ENCODE data around the gene UTS2B.

The UTS2B gene

DNA sequence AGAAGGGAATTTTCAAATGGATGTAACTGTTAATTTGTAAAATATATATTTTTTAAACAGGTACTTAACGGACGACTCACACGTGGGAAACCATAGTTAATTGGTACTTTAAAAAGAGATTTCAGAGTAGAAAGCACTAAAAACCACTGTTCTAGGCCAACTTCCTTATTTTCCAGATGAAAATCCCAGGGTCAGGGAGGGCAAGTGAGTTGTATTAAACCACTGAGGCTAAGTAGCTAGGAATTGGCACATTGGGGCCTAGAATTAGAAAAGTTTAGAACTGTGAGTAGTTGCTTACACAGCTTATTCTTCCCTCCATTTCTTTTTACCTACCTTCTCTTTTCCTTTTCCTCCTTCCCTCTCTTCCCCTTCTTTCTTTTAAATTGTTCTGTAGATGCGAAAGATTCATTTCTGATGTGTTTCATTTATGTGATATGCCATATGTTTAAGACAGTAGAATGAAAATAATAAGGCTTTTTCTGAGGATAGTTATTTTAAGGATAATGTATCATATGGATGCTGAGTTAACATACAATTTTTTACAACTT is 4.1 kb upstream of the UTS2B start:
- no peak overlapping the region for H3K9ac ChIP-seq (ENCODE audit: insufficient read length, low read depth)
- H3K4me1 ChIP-seq (ENCODE audit: insufficient read depth, insufficient read length): no peaks in the 10 kb centered on the region
- no peak for DNase-seq (ENCODE audit: low read depth, low spot score)
- no peaks in the 10 kb centered on the region for H3K36me3 ChIP-seq (ENCODE audit: insufficient read depth, insufficient read length, low read length)
- no peak for TF ChIP-seq YY1 (IDR thresholded peaks at IDR 0.05; ENCODE audit: insufficient read depth, insufficient read length)
- no peak for TF ChIP-seq ZNF274 (IDR thresholded peaks at IDR 0.05; ENCODE audit: low read depth, low read length)
- no peak for TF ChIP-seq SUZ12 (IDR thresholded peaks at IDR 0.05; ENCODE audit: extremely low read depth, insufficient read depth, insufficient read length)
- no peak overlapping the region for H3K4me3 ChIP-seq (ENCODE audit: insufficient read length, low read depth)
- H3K9me3 ChIP-seq (ENCODE audit: insufficient read depth, low read length): no peaks in the 10 kb centered on the region
- H3K27me3 ChIP-seq (ENCODE audit: insufficient read depth, insufficient read length): no peaks in the 10 kb centered on the region

GRCh38 chr3:191333298-191333880 is 3.1 kb upstream of the UTS2B start:
- Histone ChIP-seq H3K4me1 (ENCODE audit: insufficient read depth, insufficient read length) (no peaks in the 10 kb centered on the region), H3K36me3 (ENCODE audit: insufficient read depth, insufficient read length, low read length) (no peaks in the 10 kb centered on the region), H3K9me3 (ENCODE audit: insufficient read depth, low read length) (no peaks in the 10 kb centered on the region), H3K27me3 (ENCODE audit: insufficient read depth, insufficient read length) (peaks cover 6% of the 10 kb centered on the region), H3K4me3 (ENCODE audit: insufficient read length, low read depth) (no peak overlapping the region), H3K9ac (ENCODE audit: insufficient read length, low read depth) (no peak overlapping the region)
- no peak for DNase-seq (ENCODE audit: low read depth, low spot score)
- no peak for TF ChIP-seq ZNF274 (IDR thresholded peaks at IDR 0.05; ENCODE audit: low read depth, low read length)
- TF ChIP-seq YY1 (IDR thresholded peaks at IDR 0.05; ENCODE audit: insufficient read depth, insufficient read length): no peak
- TF ChIP-seq SUZ12 (IDR thresholded peaks at IDR 0.05; ENCODE audit: extremely low read depth, insufficient read depth, insufficient read length): no peak

DNA sequence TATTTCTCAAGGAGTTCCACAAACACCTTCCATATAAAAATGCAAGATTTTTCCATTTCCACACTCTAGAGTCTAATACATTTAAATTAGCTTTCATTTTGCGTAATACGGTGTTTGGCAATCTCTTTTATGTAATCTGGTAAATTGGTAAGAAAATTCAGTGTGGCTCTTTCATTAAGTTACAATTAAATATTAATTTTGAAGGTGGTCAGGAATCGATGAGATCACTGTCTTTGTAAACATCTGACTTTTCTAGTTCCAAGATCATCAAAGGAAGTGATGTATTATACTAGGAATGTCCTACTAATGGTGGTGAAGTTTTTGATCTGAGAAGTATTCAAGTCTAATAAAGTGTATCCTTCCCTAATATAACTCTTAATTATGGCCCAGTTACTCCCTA is 1.1 kb upstream of the UTS2B start:
- Histone ChIP-seq H3K27me3 (ENCODE audit: insufficient read depth, insufficient read length) (peaks cover 19% of the 10 kb centered on the region), H3K4me3 (ENCODE audit: insufficient read length, low read depth) (no peak overlapping the region), H3K36me3 (ENCODE audit: insufficient read depth, insufficient read length, low read length) (no peaks in the 10 kb centered on the region), H3K9me3 (ENCODE audit: insufficient read depth, low read length) (no peaks in the 10 kb centered on the region), H3K4me1 (ENCODE audit: insufficient read depth, insufficient read length) (no peaks in the 10 kb centered on the region), H3K9ac (ENCODE audit: insufficient read length, low read depth) (no peak overlapping the region)
- no peak for DNase-seq (ENCODE audit: low read depth, low spot score)
- TF ChIP-seq YY1 (IDR thresholded peaks at IDR 0.05; ENCODE audit: insufficient read depth, insufficient read length) (no peak), SUZ12 (IDR thresholded peaks at IDR 0.05; ENCODE audit: extremely low read depth, insufficient read depth, insufficient read length) (no peak), ZNF274 (IDR thresholded peaks at IDR 0.05; ENCODE audit: low read depth, low read length) (no peak)

DNA sequence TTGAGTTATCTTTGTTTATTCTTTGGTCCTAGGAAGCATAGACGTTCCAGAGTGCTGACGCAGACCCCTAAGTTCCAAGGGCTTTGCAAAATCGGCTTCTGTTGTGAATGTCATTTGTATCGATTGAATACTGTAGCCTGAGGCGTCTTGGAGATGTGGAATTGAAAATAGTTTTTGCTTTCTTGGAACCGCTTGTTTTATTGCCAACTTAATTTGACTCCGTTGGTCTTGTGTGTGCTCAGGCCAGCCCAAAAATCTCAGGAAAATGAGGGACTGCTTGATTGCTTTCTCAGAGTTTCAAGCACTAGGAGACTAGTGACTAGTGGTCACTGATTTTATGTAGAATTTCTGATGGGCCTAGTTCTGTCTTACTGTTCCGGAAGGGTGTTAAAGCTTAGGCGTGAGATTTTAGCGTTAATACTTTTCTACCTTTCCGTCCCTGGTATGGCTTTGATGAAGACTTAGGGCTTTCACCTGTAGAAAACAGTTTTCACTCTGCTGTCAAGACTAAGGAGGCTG is 263 bp upstream of the UTS2B start:
- Histone ChIP-seq H3K4me1 (ENCODE audit: insufficient read depth, insufficient read length) (no peaks in the 10 kb centered on the region), H3K27me3 (ENCODE audit: insufficient read depth, insufficient read length) (peaks cover 19% of the 10 kb centered on the region), H3K36me3 (ENCODE audit: insufficient read depth, insufficient read length, low read length) (no peaks in the 10 kb centered on the region), H3K9me3 (ENCODE audit: insufficient read depth, low read length) (no peaks in the 10 kb centered on the region), H3K4me3 (ENCODE audit: insufficient read length, low read depth) (peak overlapping the region; percentile 69), H3K9ac (ENCODE audit: insufficient read length, low read depth) (peak overlapping the region; percentile 84)
- TF ChIP-seq ZNF274 (IDR thresholded peaks at IDR 0.05; ENCODE audit: low read depth, low read length) (no peak), YY1 (IDR thresholded peaks at IDR 0.05; ENCODE audit: insufficient read depth, insufficient read length) (no peak), SUZ12 (IDR thresholded peaks at IDR 0.05; ENCODE audit: extremely low read depth, insufficient read depth, insufficient read length) (no peak)
- DNase-seq (ENCODE audit: low read depth, low spot score): no peak

DNA sequence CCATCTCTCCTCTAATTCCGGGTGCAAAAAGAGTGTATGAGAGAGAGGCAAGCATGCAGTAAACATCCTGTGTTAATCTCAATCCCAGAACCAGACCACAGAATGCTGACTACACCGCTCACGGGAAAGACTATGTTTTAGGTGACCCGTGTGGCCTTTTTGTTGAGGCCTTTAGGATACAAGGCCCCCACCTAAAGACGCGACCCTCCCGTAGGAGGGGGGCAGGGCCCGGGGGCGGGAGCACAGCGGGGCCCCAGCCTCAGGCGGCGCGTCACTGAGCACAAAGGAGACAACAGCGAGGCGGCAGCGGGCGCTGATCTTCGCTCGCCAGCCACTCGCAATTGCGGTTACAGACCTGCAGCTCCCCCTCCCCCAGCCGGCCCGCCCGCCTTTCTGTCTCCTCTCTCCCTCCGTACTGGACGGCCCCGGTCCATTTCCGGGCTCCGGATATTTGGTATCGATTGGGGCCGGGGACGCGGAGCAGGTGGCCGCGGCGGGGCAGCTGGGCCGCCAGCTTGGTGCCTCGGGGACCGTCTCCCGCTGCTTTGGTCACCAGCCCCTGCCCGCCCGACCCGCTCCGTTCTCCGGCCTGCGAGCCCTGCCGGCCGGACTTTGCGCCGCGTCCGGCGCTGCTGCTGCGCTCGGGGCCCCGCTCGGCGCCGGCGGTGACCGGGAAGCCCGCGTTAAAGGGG is 1.2 kb downstream of the UTS2B start, which contains the start of gene CCDC50:
TSS of gene CCDC50 (plus strand) at position 433 of the 692 bp plus-strand sequence. CDS start 281 bp downstream, outside the sequence.
- Histone ChIP-seq H3K27me3 (ENCODE audit: insufficient read depth, insufficient read length) (peaks cover 19% of the 10 kb centered on the region), H3K9ac (ENCODE audit: insufficient read length, low read depth) (peak within 1 kb of the TSS; percentile 84), H3K4me3 (ENCODE audit: insufficient read length, low read depth) (peak within 1 kb of the TSS; percentile 69), H3K9me3 (ENCODE audit: insufficient read depth, low read length) (no peaks in the 10 kb centered on the region), H3K4me1 (ENCODE audit: insufficient read depth, insufficient read length) (no peaks in the 10 kb centered on the region), H3K36me3 (ENCODE audit: insufficient read depth, insufficient read length, low read length) (no peaks in the 10 kb centered on the region)
- TF ChIP-seq SUZ12 (IDR thresholded peaks at IDR 0.05; ENCODE audit: extremely low read depth, insufficient read depth, insufficient read length): no peak
- TF ChIP-seq ZNF274 (IDR thresholded peaks at IDR 0.05; ENCODE audit: low read depth, low read length): no peak
- no peak for TF ChIP-seq YY1 (IDR thresholded peaks at IDR 0.05; ENCODE audit: insufficient read depth, insufficient read length)
- peak; percentile 48 for DNase-seq (ENCODE audit: low read depth, low spot score)

DNA sequence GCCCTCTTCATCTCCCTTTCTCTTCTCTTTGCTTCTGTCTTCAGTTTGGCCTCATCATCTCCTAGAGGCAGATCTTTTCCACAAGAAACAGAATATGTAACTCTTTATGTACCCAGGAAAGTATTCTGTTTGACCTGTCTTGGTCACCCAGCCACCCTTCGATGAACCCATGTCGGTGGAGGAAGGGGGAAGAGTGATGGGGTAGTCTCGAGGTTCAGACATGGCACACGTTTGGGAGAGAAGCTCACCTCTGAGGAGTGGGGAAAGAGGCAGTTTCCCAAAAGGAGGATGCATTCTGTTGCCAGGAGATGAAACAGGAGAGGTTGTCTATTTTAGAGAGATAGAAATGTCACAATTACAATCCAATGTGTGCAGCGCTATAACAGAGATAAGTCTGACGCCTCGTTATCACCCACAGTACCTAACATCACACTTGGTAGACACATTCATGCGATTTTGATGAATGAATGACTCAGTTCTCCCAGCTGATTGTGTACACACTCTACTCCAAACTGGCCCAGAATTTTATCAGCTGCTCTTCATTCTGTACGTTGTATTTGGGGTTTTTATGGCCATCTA is 1.9 kb downstream of the UTS2B start:
- H3K4me1 ChIP-seq (ENCODE audit: insufficient read depth, insufficient read length): no peaks in the 10 kb centered on the region
- no peak for DNase-seq (ENCODE audit: low read depth, low spot score)
- H3K9ac ChIP-seq (ENCODE audit: insufficient read length, low read depth): peak overlapping the region; percentile 0
- peaks cover 19% of the 10 kb centered on the region for H3K27me3 ChIP-seq (ENCODE audit: insufficient read depth, insufficient read length)
- H3K36me3 ChIP-seq (ENCODE audit: insufficient read depth, insufficient read length, low read length): no peaks in the 10 kb centered on the region
- no peaks in the 10 kb centered on the region for H3K9me3 ChIP-seq (ENCODE audit: insufficient read depth, low read length)
- TF ChIP-seq SUZ12 (IDR thresholded peaks at IDR 0.05; ENCODE audit: extremely low read depth, insufficient read depth, insufficient read length): no peak
- TF ChIP-seq YY1 (IDR thresholded peaks at IDR 0.05; ENCODE audit: insufficient read depth, insufficient read length): no peak
- no peak for TF ChIP-seq ZNF274 (IDR thresholded peaks at IDR 0.05; ENCODE audit: low read depth, low read length)
- H3K4me3 ChIP-seq (ENCODE audit: insufficient read length, low read depth): peak overlapping the region; percentile 69

GRCh38 chr3:191327526-191327925 is 2.8 kb downstream of the UTS2B start:
- H3K9ac ChIP-seq (ENCODE audit: insufficient read length, low read depth): no peak overlapping the region
- TF ChIP-seq SUZ12 (IDR thresholded peaks at IDR 0.05; ENCODE audit: extremely low read depth, insufficient read depth, insufficient read length) (no peak), YY1 (IDR thresholded peaks at IDR 0.05; ENCODE audit: insufficient read depth, insufficient read length) (no peak), ZNF274 (IDR thresholded peaks at IDR 0.05; ENCODE audit: low read depth, low read length) (no peak)
- no peak overlapping the region for H3K4me3 ChIP-seq (ENCODE audit: insufficient read length, low read depth)
- H3K4me1 ChIP-seq (ENCODE audit: insufficient read depth, insufficient read length): no peaks in the 10 kb centered on the region
- no peaks in the 10 kb centered on the region for H3K36me3 ChIP-seq (ENCODE audit: insufficient read depth, insufficient read length, low read length)
- DNase-seq (ENCODE audit: low read depth, low spot score): no peak
- peaks cover 19% of the 10 kb centered on the region for H3K27me3 ChIP-seq (ENCODE audit: insufficient read depth, insufficient read length)
- no peaks in the 10 kb centered on the region for H3K9me3 ChIP-seq (ENCODE audit: insufficient read depth, low read length)

Measured in NT2/D1 (cell line).